ENCODE measurements around the gene DUSP18.

The DUSP18 gene

DNA sequence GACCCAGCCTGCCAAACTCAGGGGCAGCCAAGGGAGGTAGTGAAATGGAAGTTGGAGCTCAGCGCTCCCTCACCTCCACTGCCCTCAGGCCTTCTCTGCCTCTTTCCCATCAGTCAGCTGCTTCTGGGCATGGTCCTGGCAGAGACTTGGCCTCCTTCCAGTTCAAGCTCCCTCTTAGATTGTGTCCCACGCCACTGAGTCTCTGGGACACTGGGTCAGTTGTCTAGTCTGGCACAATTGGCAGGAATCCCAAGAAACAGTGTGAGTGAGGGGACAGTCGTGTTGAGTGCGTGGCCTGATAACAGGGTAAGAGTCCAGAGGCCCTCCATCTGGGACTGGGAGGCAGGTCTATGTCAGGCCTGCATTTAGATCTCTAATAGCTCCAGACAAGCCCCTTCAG, 39.2 kb downstream of the DUSP18 start:
- TF ChIP-seq CTCF (IDR thresholded peaks at IDR 0.05) = no peak

- TF ChIP-seq CTCF (IDR thresholded peaks at IDR 0.05) = no peak
Measured at GRCh38 chr22:30627471-30627870, 40.2 kb downstream of the DUSP18 start.

- no peak for TF ChIP-seq CTCF (IDR thresholded peaks at IDR 0.05)
Measured at GRCh38 chr22:30626413-30626812, 41.3 kb downstream of the DUSP18 start.

GRCh38 chr22:30617819-30618218, 49.9 kb downstream of the DUSP18 start:
- no peak for TF ChIP-seq CTCF (IDR thresholded peaks at IDR 0.05)

GRCh38 chr22:30615543-30615954, 52.1 kb downstream of the DUSP18 start:
- no peak for TF ChIP-seq CTCF (IDR thresholded peaks at IDR 0.05)

DNA sequence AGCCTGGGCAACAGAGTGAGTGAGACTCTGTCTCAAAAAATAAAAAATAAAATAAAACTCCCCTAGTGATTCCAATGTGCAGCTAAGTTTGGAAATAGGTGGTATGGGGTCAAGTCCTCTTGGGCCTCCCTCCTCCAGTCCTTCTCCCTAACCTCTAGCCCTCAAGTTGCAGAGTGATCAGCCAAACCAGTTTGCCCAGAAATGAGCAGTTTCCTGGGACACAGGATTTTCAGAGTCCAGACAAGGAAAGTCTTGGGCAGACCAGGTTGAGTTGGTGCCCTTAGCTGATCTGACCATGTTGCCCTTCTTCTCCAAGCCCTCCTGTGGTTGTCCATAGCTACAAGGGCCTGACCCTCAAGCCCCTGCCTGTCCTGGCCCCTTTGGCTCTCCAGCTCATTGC, 52.8 kb downstream of the DUSP18 start:
- no peak for TF ChIP-seq CTCF (IDR thresholded peaks at IDR 0.05)

- TF ChIP-seq CTCF (IDR thresholded peaks at IDR 0.05) = no peak
Measured at GRCh38 chr22:30614268-30614667, 53.4 kb downstream of the DUSP18 start.

GRCh38 chr22:30612789-30613188, 54.9 kb downstream of the DUSP18 start:
- TF ChIP-seq CTCF (IDR thresholded peaks at IDR 0.05) = no peak
